HPDE6-E6E7 (cell line): Measurements from ENCODE around the gene GNPDA1.
"Not testable (repeated sequence)": the region's sequence is repeated elsewhere in the genome, so short reads cannot be mapped to it uniquely, and the experiment has no call there.

Source experiments
- DNase-seq: peaks from one replicate; pipeline ENCODE4 v3.0.0; 2011; ENCODE audit warnings: missing footprints; ENCODE audit errors: extremely low spot score

The GNPDA1 gene

GRCh38 chr5:142012792-142013388, at the start of gene GNPDA1:
TSS of gene GNPDA1 (minus strand) at chr5:142013027. CDS start at chr5:142012035, 992 bp downstream.
- peak; percentile 90 for DNase-seq

- no peak for DNase-seq
Measured at GRCh38 chr5:142059304-142059940, 46.6 kb upstream of the GNPDA1 start.

GRCh38 chr5:142057697-142058056, 44.9 kb upstream of the GNPDA1 start:
- DNase-seq = peak; percentile 40

- no peak for DNase-seq
Measured at GRCh38 chr5:142056816-142057696, 44.2 kb upstream of the GNPDA1 start.

GRCh38 chr5:142055301-142055700, 42.5 kb upstream of the GNPDA1 start:
- DNase-seq = no peak

- DNase-seq = no peak
Measured at GRCh38 chr5:142053426-142054151, 40.8 kb upstream of the GNPDA1 start.

GRCh38 chr5:142052026-142052425, 39.2 kb upstream of the GNPDA1 start:
- DNase-seq = not testable (repeated sequence)

GRCh38 chr5:142048272-142048671, 35.4 kb upstream of the GNPDA1 start:
- no peak for DNase-seq

- DNase-seq = no peak
Measured at GRCh38 chr5:142046191-142046590, 33.4 kb upstream of the GNPDA1 start.

GRCh38 chr5:142040881-142041280, 28.1 kb upstream of the GNPDA1 start:
- DNase-seq = not testable (repeated sequence)

GRCh38 chr5:142040285-142040684, 27.5 kb upstream of the GNPDA1 start:
- DNase-seq = no peak

- no peak for DNase-seq
Measured at GRCh38 chr5:142038735-142039134, 25.9 kb upstream of the GNPDA1 start.

- not testable (repeated sequence) for DNase-seq
Measured at GRCh38 chr5:142037599-142037998, 24.8 kb upstream of the GNPDA1 start.

GRCh38 chr5:142036918-142037317, 24.1 kb upstream of the GNPDA1 start:
- no peak for DNase-seq

- no peak for DNase-seq
Measured at GRCh38 chr5:142034994-142035393, 22.2 kb upstream of the GNPDA1 start.

- DNase-seq = not testable (repeated sequence)
Measured at GRCh38 chr5:142033632-142034567, 21.1 kb upstream of the GNPDA1 start.

GRCh38 chr5:142032747-142033631, 20.2 kb upstream of the GNPDA1 start:
- no peak for DNase-seq

GRCh38 chr5:142032150-142032549, 19.3 kb upstream of the GNPDA1 start:
- no peak for DNase-seq

GRCh38 chr5:142025637-142026036, 12.8 kb upstream of the GNPDA1 start:
- no peak for DNase-seq

- DNase-seq = peak; percentile 83
Measured at GRCh38 chr5:142024771-142025304, 12.0 kb upstream of the GNPDA1 start.
